ENCODE data around the gene RUVBL2.
A peak's percentile ranks its signal among the peaks of the same experiment; 100 is the strongest.
"Not testable (repeated sequence)": the region's sequence is repeated elsewhere in the genome, so short reads cannot be mapped to it uniquely, and the experiment has no call there.

The RUVBL2 gene

GRCh38 chr19:49056101-49056901 is 62.6 kb downstream of the RUVBL2 start:
- ChIA-PET POLR2A (ENCODE audit: low non-redundant PET) (interaction anchor here (1.1 kb wide), 1 partner anchor 9 kb away, joined by 3 read pairs; no protein-coding TSS in a partner anchor), CTCF (interaction anchor here (0.8 kb wide), 1 partner anchor 63 kb away, joined by 4 read pairs; the partner anchor contains the start of gene GYS1)
- peak overlapping the region; percentile 78 for H3K27ac ChIP-seq
- peak; percentile 82 for DNase-seq (ENCODE audit: low spot score)
- TF ChIP-seq, protein P1, sequence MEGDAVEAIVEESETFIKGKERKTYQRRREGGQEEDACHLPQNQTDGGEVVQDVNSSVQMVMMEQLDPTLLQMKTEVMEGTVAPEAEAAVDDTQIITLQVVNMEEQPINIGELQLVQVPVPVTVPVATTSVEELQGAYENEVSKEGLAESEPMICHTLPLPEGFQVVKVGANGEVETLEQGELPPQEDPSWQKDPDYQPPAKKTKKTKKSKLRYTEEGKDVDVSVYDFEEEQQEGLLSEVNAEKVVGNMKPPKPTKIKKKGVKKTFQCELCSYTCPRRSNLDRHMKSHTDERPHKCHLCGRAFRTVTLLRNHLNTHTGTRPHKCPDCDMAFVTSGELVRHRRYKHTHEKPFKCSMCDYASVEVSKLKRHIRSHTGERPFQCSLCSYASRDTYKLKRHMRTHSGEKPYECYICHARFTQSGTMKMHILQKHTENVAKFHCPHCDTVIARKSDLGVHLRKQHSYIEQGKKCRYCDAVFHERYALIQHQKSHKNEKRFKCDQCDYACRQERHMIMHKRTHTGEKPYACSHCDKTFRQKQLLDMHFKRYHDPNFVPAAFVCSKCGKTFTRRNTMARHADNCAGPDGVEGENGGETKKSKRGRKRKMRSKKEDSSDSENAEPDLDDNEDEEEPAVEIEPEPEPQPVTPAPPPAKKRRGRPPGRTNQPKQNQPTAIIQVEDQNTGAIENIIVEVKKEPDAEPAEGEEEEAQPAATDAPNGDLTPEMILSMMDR (conservative IDR thresholded peaks at IDR 0.05; ENCODE audit: low read depth) = peak; percentile 24; the same call in 1 of the 2 replicates

DNA sequence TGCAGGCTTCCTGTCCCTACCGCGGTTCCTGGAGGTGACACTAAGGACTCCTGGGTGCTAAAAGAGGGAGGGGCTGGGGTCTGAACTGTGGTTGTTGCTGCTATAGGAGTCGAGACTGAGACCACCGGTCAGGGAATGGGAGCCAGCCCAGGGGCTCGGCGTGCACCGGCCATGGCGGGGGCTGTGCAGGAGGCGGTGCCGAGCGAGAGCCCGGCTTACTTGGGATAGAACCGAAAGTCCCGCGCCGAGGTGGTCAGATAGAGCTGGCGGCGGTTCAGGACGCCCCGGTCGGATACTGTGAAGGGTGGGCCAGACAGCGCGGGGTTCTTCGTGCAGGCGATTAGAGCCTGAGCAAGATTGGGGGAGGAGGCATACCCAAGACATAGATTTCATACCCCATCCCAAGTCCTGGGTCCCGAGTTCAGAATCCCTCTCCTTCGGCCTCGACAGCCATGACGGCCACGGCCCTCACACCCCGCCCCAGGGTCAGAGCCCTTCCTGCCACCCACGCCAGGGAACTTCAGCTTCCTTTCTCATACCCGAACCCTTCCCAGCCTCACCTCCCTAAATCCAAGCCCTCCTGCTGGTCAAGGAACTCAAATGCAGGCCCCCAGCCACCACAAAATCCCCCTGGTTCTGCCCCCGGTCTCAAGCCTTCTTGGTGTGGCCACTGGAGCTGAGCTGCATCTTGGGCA is 63.4 kb downstream of the RUVBL2 start:
- ChIA-PET CTCF (interaction anchor here (0.8 kb wide), 1 partner anchor 64 kb away, joined by 4 read pairs; the partner anchor contains the start of gene GYS1), POLR2A (ENCODE audit: low non-redundant PET) (interaction anchor here (0.6 kb wide), 2 partner anchors 63 to 196 kb away, joined by 3 to 11 read pairs; partner anchors contain the start of gene RUVBL2)
- DNase-seq (ENCODE audit: low spot score) = not testable (repeated sequence)
- H3K27ac ChIP-seq = peak overlapping the region; percentile 78

DNA sequence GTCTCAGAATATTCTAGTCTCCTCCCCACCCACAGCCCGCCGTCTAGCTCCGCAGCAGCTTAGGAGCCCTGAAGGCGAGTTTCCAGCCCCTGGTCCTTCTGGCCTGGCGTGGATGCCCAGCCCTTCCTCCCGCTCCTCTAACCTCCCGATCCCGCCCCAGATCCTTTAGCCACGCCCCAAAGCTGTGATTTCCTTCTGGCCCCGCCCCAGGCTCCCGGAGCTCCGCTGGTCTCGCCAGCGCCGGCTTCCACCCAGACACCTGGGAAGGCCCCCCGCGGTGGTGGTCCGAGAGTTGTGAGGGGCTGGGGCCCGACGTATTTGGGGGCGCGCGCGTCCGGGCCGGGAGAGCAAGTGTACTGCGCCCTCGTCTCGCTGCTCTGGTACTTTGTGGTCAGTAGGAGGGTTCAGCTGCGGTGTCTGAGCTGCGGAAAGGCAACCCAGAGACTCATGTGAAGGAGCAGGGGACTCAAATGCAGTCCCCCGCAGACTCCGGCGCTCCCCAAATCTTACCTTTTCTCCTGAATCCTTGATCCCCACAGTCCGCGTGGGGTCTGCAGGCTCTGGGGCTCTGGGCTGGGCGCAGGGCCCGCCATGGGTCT is 64.0 kb downstream of the RUVBL2 start, which contains the start of gene CGB7:
Gene CGB7 (minus strand): TSS at position 114 of the 599 bp plus-strand sequence. CDS start 2,374 bp downstream, outside the sequence.
- H3K27ac ChIP-seq = peak within 1 kb of the TSS; percentile 78
- TF ChIP-seq, protein P1 (conservative IDR thresholded peaks at IDR 0.05; ENCODE audit: low read depth) = no peak
- POLR2A ChIA-PET (ENCODE audit: low non-redundant PET) = interaction anchor here (0.5 to 0.6 kb wide), 3 partner anchors 64 to 292 kb away, joined by 3 to 11 read pairs (median 7); partner anchors contain the start of gene RUVBL2
- CTCF ChIA-PET = interaction anchor here (0.6 kb wide), 1 partner anchor 50 kb away, joined by 4 read pairs; no protein-coding TSS in a partner anchor
- DNase-seq (ENCODE audit: low spot score) = peak; percentile 83

- ChIA-PET POLR2A (ENCODE audit: low non-redundant PET) (interaction anchor here (0.7 kb wide), 1 partner anchor 12 kb away, joined by 4 read pairs; no protein-coding TSS in a partner anchor), CTCF (interaction anchor here (0.6 to 0.8 kb wide), 2 partner anchors 14 to 51 kb away, joined by 3 to 4 read pairs; partner anchors contain the start of gene KCNA7)
- TF ChIP-seq, protein P1 (conservative IDR thresholded peaks at IDR 0.05; ENCODE audit: low read depth) = no peak
- no peak for DNase-seq (ENCODE audit: low spot score)
- no peak overlapping the region for H3K27ac ChIP-seq
Measured at GRCh38 chr19:49058562-49058961, 64.9 kb downstream of the RUVBL2 start.

GRCh38 chr19:49059053-49059452 is 65.4 kb downstream of the RUVBL2 start:
- TF ChIP-seq, protein P1 (conservative IDR thresholded peaks at IDR 0.05; ENCODE audit: low read depth) = no peak
- ChIA-PET CTCF (interaction anchor here (0.8 kb wide), 1 partner anchor 14 kb away, joined by 3 read pairs; the partner anchor contains the start of gene KCNA7), POLR2A (ENCODE audit: low non-redundant PET) (no interaction called here)
- H3K27ac ChIP-seq = peak overlapping the region; percentile 28; the same call in 1 of the 2 replicates
- no peak for DNase-seq (ENCODE audit: low spot score)

GRCh38 chr19:49061000-49061399 is 67.3 kb downstream of the RUVBL2 start:
- ChIA-PET POLR2A (ENCODE audit: low non-redundant PET) (no interaction called here), CTCF (no interaction called here)
- TF ChIP-seq, protein P1 (conservative IDR thresholded peaks at IDR 0.05; ENCODE audit: low read depth) = no peak
- no peak for DNase-seq (ENCODE audit: low spot score)
- no peak overlapping the region for H3K27ac ChIP-seq

All from RWPE1 (cell line).